ENCODE results near the gene TNKS2. TPM values are rescaled to one million over a fixed set of nuclear protein-coding genes. Genes with fewer than 3 reads are reported as not detected.

Gene TNKS2
- total RNA-seq, 1 donor from 2014 or later: 53.7 TPM

DNA sequence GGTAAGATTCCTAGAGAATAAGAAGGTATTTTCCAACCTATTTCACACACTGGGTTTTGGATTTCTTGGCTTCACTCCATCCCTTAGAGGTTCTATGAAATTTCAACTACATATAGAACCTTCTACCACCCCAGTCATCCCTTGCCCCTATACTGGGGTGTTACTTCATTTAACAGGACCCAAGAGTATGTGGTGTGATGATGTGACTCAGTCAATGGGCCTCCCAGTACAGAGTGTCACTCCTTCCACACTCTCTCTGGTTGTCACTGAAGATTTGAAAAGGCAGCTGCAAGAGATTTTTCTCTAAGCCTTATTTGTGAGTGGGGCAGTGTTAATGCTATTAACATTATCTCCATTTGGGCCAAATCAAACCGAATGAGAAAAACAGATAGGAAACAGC lies 77.6 kb downstream of the TNKS2 start:
- H3K4me3 Mint-ChIP-seq: no peak overlapping the region
- H3K4me1 Mint-ChIP-seq: peaks cover 8% of the 10 kb centered on the region
- H3K36me3 Mint-ChIP-seq: no peaks in the 10 kb centered on the region
- TF ChIP-seq, protein P1, sequence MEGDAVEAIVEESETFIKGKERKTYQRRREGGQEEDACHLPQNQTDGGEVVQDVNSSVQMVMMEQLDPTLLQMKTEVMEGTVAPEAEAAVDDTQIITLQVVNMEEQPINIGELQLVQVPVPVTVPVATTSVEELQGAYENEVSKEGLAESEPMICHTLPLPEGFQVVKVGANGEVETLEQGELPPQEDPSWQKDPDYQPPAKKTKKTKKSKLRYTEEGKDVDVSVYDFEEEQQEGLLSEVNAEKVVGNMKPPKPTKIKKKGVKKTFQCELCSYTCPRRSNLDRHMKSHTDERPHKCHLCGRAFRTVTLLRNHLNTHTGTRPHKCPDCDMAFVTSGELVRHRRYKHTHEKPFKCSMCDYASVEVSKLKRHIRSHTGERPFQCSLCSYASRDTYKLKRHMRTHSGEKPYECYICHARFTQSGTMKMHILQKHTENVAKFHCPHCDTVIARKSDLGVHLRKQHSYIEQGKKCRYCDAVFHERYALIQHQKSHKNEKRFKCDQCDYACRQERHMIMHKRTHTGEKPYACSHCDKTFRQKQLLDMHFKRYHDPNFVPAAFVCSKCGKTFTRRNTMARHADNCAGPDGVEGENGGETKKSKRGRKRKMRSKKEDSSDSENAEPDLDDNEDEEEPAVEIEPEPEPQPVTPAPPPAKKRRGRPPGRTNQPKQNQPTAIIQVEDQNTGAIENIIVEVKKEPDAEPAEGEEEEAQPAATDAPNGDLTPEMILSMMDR (IDR thresholded peaks at IDR 0.05; ENCODE audit: unreplicated experiment): no peak
- no peak for DNase-seq (ENCODE audit: low spot score in 2 of 2, unreplicated experiment in 2 of 2)
- no peaks in the 10 kb centered on the region for H3K9me3 Mint-ChIP-seq
- no peak overlapping the region for H3K27ac Mint-ChIP-seq
- no peaks in the 10 kb centered on the region for H3K27me3 Mint-ChIP-seq (ENCODE audit: low read depth)

DNA sequence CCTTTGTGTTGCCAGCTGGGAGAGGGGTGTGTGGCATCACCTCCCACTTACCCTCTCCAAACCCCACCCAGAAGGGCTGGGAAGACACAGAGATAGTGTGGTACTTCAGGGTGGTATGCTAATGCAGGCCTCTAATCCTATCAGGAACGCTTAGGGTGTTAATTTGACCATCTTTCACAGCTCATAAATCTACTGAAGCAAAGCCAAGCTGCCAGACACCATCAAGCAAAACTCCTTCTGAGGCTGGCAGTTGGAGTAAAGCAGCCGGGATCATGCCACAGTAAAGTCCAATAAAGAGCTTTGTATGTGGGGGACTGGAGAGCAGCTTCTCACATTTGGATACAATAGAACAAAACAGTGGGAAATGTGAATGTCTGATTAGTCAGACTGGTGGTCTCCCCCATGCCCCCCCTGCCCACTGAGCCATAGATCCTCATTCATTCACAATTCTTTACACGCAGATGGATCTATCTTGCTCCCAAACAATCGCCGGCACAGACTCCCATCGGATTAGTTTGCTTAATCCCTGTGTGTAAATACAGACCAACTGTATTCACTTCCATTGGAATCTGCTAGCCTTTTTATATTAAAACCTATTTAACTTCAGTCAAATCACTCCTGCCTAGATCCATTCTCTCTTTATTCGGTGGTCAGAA lies 81.4 kb downstream of the TNKS2 start:
- Mint-ChIP-seq H3K27ac (peak overlapping the region; percentile 5), H3K4me3 (no peak overlapping the region), H3K27me3 (ENCODE audit: low read depth) (no peaks in the 10 kb centered on the region), H3K36me3 (no peaks in the 10 kb centered on the region), H3K9me3 (no peaks in the 10 kb centered on the region), H3K4me1 (peaks cover 25% of the 10 kb centered on the region)
- TF ChIP-seq, protein P1 (IDR thresholded peaks at IDR 0.05; ENCODE audit: unreplicated experiment): no peak
- no peak for DNase-seq (ENCODE audit: low spot score in 2 of 2, unreplicated experiment in 2 of 2)

DNA sequence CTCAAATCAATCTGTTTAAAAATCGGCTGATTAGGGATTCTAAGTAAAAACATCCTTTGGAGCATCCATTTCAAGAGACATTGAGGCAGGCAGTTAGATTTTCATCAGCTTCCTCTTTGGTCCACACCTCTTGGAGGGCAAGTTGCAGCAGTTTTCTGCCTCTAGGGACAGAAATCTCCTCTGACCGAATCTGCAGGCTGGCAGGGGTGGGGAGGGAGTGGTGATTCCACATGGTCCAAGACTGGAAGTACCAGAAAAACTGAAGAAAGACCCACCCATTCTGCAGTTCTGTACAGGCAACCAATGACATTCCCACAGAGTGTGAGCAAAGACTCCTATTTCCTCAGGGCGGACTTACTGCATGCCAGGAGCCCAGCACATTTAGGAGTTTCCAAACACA lies 82.1 kb downstream of the TNKS2 start:
- H3K27ac Mint-ChIP-seq: peak overlapping the region; percentile 16
- no peak for DNase-seq (ENCODE audit: low spot score in 2 of 2, unreplicated experiment in 2 of 2)
- TF ChIP-seq, protein P1 (IDR thresholded peaks at IDR 0.05; ENCODE audit: unreplicated experiment): no peak
- H3K36me3 Mint-ChIP-seq: no peaks in the 10 kb centered on the region
- peaks cover 31% of the 10 kb centered on the region for H3K4me1 Mint-ChIP-seq
- H3K9me3 Mint-ChIP-seq: no peaks in the 10 kb centered on the region
- no peaks in the 10 kb centered on the region for H3K27me3 Mint-ChIP-seq (ENCODE audit: low read depth)
- H3K4me3 Mint-ChIP-seq: no peak overlapping the region

DNA sequence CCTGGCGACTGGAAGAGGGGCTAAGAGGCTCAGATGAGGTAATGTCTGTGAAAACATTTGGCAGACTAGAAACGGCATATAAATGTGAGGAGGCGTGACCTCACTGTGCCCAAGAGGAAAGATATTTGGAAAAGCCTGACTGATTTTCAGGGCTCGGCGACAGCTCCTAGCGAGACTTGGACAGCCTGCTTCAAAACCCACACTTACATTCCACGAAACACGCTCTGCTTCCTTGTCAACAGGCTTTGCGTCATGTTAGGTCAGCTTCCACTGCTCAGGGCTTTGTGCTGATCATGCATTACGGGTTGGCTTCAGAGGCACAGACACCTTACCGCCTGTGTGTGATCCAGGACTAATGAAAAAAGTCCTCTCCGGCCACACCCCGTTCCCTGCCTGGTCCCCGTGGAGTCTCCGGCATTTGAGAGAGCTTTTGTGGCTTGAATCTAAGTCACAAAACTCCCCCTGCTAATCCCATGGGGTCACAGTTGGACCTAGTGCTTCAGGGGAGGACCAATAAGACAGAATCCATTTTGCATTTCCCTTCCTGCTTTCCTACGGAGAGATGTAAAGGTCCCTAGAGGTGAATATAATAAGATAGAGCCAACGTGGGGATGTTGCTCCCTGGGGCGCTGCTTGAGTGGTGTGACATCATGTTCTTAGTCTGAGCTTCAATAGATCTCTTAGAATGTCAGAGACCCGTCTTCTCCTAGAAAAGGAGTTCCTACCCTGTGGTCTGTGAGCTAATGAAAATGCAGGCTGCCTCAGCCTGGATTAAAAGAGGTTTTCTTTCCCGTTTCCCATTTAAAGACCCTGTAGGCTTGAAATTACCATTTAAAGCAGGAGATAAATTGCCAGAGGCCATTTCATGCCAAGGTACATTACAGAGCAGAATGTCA lies 85.6 kb downstream of the TNKS2 start:
- H3K9me3 Mint-ChIP-seq: no peaks in the 10 kb centered on the region
- no peak for DNase-seq (ENCODE audit: low spot score in 2 of 2, unreplicated experiment in 2 of 2)
- H3K36me3 Mint-ChIP-seq: no peaks in the 10 kb centered on the region
- H3K27me3 Mint-ChIP-seq (ENCODE audit: low read depth): no peaks in the 10 kb centered on the region
- H3K4me1 Mint-ChIP-seq: peaks cover 45% of the 10 kb centered on the region
- TF ChIP-seq, protein P1 (IDR thresholded peaks at IDR 0.05; ENCODE audit: unreplicated experiment): no peak
- peak overlapping the region; percentile 70 for H3K27ac Mint-ChIP-seq
- peak overlapping the region; percentile 39 for H3K4me3 Mint-ChIP-seq

DNA sequence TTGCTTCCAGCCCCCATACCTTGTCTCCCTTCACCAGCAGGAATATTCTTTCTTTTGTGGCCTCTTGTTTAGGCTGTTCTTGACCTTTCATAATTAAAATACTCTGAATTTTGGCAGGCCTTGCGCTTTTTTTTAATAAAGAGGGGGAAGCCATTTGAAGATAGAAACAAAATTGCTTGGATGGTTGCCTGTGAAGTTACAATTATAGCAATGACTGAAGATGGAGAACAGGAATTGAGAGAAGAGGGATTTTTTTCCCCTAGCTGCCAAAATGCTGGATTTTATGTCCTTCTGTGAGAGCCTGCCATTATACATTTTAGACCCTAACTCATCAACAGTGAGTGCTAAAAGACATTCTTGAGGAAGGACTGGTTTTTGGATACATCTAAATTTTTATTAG lies 86.3 kb downstream of the TNKS2 start:
- peak overlapping the region; percentile 70 for H3K27ac Mint-ChIP-seq
- no peak overlapping the region for H3K4me3 Mint-ChIP-seq
- no peak for DNase-seq (ENCODE audit: low spot score in 2 of 2, unreplicated experiment in 2 of 2)
- TF ChIP-seq, protein P1 (IDR thresholded peaks at IDR 0.05; ENCODE audit: unreplicated experiment): no peak
- peaks cover 47% of the 10 kb centered on the region for H3K4me1 Mint-ChIP-seq
- no peaks in the 10 kb centered on the region for H3K9me3 Mint-ChIP-seq
- no peaks in the 10 kb centered on the region for H3K27me3 Mint-ChIP-seq (ENCODE audit: low read depth)
- no peaks in the 10 kb centered on the region for H3K36me3 Mint-ChIP-seq

Data from mesothelial cell of epicardium (in vitro differentiated cells).